HG03097 (cell line): ENCODE measurements around the gene MRPL24.
A peak's percentile ranks its signal among the peaks of the same experiment; 100 is the strongest.

ENCODE experiments used
- ATAC-seq: cut with Tn5 transposase; IDR thresholded peaks from one replicate; pipeline ENCODE4 v1.9.1; 2021; ENCODE audit not compliant: unreplicated experiment, low FRiP score

MRPL24 gene

DNA sequence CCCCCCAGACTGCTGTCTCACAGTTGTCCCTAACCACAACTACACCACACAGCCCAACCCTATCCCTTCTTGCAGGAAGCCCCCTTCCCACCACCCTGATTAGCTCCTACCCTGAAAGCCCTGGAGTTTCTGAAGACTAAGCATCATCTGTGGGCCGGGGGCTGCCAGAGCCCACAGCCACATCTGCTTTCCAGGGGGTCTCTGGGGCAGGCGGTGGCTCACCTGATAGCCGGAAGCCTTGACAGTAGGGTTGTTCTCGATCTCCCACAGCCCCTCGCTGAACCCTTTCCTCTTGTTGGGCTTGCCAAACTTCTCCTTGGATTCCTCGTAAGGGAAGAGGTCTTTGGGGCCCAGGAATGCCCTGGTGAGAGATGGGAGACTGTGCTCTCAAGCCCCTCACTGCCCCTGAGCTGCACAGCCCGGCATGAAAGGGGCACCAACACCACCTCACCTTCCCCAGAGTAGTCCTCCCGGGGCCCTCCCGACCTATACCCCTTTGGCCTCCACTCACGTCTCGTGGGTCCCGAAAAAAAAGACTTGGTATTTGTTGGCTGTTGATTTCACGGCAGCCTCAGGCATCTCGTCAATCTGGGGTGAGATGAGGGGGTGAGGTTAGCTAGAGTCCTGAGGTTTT lies 4.0 kb upstream of the MRPL24 start:
- no peak for ATAC-seq

DNA sequence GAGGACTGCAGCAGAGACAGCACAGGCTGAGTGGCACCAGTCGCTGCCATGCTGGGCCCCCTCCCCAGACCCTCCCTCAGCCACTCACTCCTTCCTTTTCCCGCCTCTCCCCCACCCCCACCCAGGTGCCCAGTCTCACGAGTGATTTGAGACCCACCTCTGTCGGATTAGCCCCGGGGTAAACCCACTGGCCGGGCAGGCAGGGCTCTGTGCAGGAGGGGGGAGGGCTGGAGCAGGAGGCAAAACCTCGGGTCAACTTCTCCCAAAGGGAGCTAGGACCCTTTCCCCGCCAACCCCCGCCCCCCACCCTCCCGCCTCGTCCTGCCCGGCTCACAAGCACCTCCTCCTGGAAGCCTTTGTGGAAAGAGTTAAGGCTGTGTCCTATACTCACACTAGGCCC lies 3.5 kb upstream of the MRPL24 start:
- no peak for ATAC-seq

GRCh38 chr1:156743367-156744302 lies 2.7 kb upstream of the MRPL24 start:
- no peak for ATAC-seq

GRCh38 chr1:156742801-156743200 lies 1.9 kb upstream of the MRPL24 start:
- no peak for ATAC-seq

DNA sequence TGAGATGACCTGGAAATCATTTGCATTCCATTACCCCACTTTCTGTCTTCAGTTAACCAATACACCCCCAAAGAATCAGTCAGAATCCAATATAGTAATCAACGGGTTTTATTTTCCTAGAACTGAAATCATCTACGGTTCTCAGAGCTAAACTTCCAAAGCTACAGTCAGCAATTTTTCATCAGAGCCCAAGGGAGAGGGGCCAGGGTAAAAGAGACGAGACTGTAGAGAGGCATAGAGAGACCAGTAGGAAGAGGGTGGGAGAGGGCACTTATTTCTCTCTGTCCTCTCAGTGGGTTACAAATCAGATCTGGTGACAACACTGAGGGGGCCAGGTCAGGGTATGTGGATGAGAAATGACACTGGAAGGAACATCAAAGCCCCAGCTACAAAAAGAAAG lies 1.1 kb upstream of the MRPL24 start:
- ATAC-seq: no peak

GRCh38 chr1:156741481-156741983 lies 644 bp upstream of the MRPL24 start:
- ATAC-seq: no peak

- ATAC-seq: no peak
Measured at GRCh38 chr1:156740237-156740740, 599 bp downstream of the MRPL24 start.

- ATAC-seq: no peak
Measured at GRCh38 chr1:156738916-156739315, 2.0 kb downstream of the MRPL24 start.

- ATAC-seq: no peak
Measured at GRCh38 chr1:156738407-156738806, 2.5 kb downstream of the MRPL24 start.

DNA sequence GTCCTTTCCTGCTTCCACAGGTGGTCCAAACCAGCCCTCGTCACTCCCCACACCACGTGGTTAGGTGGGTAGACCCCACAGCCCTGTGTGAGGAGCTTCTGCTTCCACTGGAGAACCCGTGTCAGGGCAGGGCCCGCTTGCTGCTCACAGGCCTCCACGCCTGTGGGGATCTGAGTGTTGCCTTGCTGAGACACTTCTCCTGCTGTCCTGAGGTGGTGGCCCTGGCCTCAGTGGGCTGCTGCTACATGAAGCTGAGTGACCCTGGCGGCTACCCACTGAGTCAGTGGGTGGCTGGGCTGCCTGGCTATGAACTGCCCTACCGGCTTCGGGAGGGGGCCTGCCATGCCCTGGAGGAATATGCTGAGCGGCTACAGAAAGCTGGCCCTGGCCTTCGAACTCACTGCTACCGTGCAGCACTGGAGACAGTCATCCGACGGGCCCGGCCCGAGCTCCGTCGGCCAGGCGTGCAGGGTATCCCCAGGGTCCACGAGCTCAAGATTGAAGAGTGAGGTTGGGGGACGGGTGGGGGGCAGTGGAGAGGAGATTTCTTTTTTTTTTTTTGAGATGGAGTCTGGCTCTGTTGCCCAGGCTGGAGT lies 6.8 kb downstream of the MRPL24 start:
- no peak for ATAC-seq

GRCh38 chr1:156728599-156729462 lies 12.1 kb downstream of the MRPL24 start, which contains the start of gene ISG20L2:
TSS of gene ISG20L2 (minus strand) at chr1:156728766. CDS start at chr1:156727652, 1,114 bp downstream.
- ATAC-seq: peak; percentile 87

DNA sequence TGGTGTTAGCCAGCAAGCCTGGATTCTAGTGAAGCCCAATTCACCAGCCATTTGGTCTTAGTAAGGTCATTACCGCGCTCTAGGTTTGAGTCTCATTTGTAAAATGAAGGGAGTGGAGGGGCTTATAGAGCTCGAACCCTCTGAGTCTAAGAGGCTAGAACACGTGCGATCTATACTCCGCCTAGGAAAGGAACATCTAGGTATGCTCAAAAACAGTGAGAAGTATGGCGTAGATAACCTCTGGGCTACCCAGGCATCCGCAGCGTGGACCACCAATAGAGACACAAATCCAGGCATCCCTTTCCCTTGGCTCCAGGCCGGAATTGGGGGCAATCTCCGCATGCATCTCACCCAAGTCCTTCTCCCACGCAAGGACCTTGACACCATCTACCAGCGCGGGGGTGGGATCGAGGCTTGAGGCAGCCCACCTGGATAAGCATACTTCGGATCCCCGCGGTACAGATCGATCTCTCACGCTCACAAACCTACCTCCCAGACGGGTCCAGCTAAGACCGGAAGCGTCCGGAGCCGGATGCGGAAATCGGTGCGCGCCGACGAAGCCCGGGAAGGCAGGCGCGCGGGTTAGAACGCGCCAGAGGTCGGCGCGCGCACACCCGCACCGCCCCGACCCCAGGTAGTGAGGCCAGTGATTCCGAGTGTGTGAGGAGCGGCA lies 12.8 kb downstream of the MRPL24 start, which contains the start of gene METTL25B:
Gene METTL25B, plus strand, starts transcription at position 544 of the 673 bp plus-strand sequence. CDS start 636 bp downstream, outside the sequence.
- peak; percentile 36 for ATAC-seq

DNA sequence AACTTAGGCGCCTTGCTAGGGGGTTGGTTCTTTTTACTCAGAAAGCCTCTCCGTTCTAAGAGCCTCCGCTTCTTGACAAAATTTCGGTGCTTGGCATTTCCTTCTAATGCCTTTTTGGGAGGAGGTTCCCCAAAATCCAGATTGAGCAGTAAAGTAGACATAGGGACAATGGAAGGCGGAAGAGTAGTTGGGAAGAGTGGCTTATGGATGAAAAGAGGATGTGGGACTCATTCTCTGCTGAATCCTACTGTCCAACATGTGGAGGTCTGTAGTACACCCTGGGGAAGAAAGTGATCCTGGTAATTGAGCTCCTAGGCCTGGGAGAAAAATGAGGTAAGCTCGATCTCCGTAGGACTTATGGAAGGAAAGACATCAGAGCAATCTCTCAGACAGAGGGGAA lies 13.4 kb downstream of the MRPL24 start:
- ATAC-seq: no peak

DNA sequence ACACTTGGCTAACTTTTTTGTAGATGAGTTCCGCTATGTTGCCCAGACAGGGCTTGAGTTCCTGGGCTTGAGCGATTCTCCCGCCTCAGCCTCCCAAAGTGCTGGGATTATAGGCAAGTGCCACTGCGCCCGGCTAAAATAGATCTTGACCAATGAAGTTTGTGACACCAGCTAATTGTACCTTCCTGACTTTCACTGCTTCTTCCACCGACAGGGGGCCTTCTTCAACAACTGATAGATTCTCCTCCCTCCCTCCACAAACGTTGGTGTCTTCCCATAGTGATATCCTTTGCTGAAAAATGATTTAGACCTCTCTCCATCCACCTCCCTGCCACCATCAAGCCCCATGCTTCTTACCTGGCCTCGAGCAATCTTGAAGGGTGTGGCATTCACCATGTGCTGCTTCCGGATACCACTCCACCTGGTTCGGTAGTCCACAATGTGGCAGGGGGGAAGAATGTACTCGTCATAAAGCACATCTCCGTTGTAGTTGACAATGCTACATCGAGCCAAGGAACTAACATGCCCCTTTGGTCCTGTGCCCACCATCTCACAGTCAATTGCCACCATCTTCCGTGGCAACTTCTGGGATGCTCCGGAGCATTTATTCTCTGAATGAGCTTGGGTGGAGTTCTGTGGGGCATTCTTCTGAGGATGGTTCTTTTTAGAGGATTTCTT lies 14.2 kb downstream of the MRPL24 start:
- no peak for ATAC-seq

DNA sequence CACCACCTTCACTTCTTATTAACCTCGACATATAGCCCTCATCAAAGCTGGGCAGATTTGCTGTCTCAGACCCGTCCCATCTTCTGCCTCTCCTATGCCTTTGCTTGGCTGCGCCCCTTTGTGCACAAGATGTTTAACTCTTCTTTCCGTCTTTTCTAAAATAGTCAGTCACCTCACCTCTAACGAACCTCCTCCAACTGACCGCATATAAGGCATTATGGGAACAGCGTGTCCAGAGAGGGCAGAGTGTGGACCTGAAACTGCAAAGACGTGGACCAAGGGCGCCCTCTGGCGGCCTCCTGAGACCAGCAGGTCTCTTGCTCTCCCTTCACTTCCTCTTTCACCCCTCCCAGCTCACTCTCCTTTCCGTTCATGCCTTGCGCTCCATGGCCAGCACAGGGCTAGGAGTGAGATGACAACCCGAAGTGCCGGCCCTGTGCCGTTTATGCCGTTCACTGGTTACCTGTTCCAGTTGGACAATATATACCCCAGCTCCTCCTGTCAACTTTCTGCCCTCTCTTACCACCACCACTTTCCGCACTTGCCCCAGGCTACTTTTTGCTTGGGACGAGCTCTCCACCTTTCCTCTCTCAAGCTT lies 15.1 kb downstream of the MRPL24 start:
- no peak for ATAC-seq

DNA sequence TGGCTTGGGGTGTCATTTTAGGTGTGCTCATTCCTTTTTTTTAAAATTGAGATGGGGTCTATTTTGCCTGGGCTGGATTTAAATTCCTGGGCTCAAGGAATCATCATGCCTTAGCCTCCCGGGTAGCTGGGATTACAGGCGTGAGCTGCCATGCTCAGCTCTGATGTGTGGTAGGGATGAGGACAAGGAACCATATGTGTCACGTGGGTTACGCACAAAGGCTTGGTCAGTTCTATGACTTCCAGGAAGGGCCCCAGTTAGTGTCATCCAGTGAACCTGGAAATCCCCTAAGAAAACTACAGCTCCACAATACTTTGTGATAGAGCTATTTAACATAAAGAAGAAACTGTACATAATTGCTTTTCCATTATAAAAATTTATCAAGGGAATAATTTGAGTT lies 19.4 kb downstream of the MRPL24 start:
- no peak for ATAC-seq

DNA sequence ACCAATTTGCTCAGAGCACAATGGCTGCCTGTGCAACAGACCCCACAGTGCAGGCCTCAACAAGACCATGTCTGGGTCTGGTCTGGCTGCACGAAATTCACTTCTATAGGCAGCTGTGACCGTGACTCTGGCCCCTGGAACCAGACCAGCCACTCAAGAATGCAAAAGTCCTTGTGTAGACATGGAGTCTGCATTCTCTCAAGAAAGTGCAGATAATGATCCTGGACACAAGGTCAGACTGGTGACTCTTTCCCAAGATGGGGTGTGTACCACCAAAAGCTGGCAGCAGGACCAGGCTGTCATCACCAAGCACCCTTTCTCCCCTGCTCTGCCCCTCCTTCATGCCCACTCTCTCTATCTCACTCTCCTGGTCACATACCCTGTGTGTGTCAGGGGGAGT lies 19.8 kb downstream of the MRPL24 start:
- ATAC-seq: no peak

GRCh38 chr1:156717351-156717750 lies 23.5 kb downstream of the MRPL24 start:
- ATAC-seq: no peak
